ENCODE results near the gene ITGB8.
"Not testable (repeated sequence)": the region's sequence is repeated elsewhere in the genome, so short reads cannot be mapped to it uniquely, and the experiment has no call there.

Gene ITGB8

DNA sequence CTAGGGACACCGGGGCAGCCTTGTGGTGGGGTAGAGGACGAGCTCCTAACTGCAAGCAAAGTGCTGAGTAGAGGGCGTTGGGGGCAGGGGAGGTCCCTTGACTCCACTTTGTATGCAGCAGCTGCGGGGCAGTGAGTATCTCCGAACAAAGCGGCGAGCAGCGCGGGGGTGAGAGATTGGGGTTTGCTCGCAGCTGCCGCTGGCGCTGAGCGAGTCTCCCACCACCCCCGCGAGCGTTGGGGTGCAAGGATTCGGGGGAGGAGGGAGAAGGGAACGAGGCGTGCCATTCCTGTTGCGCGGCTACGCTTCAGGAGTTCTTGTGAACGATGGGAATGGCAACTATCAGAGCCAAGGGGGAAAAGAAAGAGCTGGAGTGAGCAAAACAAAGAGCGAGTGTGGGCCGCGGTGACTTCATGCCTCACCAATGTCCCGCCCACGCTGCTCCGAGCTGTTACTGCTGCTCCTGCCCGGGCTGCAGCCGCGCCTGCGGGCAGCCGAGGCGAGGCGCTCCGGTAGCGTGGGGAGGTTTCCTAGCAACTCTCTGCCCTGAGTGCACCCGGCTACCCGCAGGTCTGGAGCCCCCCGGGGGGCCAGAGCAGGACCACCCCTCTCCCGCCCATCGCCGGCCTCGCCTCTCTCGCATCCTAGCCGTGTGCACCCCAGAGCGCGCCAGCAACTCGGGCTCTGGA lies at the start of gene ITGB8:
ITGB8 (plus strand) TSS at position 662 of the 689 bp plus-strand sequence. CDS start 907 bp downstream, outside the sequence.
- no peak for DNase-seq (ENCODE audit: low spot score)

DNA sequence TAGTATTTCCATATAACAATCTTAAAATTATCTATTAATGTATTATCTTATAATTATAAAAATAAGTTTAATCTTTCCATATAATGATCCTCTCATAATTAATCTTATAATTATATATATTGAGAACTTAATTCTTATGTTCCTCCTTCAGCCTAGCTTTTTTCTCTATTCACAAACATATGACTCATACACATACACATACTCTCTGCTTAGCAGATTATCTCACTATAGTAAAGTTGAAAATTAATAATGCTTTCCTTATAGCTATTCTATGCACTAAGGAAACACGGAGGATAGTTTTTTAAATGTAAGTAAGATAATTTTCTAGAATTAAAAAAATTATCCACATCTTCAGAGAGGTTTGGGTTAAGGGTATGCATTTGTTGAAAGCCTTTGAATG lies 47.7 kb upstream of the ITGB8 start:
- no peak for DNase-seq (ENCODE audit: low spot score)

DNA sequence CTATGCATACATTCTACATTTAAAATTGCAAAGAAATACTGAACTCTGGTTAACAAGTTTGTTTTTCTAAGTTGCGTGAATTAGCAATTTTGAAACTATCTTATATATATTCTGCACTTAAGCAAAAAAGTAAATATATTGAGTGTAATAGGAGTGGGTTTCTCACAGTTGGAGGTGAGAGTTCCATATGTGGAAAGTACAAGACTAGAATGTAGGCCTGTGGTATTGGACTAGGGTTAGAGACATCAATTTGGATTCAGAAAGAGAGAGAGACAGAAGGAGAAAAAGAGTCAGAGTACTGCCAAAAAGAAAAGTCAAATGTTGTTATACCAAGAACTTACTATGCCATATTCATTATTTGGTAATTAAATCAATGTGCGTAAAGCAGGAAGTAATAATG lies 47.3 kb upstream of the ITGB8 start:
- no peak for DNase-seq (ENCODE audit: low spot score)

DNA sequence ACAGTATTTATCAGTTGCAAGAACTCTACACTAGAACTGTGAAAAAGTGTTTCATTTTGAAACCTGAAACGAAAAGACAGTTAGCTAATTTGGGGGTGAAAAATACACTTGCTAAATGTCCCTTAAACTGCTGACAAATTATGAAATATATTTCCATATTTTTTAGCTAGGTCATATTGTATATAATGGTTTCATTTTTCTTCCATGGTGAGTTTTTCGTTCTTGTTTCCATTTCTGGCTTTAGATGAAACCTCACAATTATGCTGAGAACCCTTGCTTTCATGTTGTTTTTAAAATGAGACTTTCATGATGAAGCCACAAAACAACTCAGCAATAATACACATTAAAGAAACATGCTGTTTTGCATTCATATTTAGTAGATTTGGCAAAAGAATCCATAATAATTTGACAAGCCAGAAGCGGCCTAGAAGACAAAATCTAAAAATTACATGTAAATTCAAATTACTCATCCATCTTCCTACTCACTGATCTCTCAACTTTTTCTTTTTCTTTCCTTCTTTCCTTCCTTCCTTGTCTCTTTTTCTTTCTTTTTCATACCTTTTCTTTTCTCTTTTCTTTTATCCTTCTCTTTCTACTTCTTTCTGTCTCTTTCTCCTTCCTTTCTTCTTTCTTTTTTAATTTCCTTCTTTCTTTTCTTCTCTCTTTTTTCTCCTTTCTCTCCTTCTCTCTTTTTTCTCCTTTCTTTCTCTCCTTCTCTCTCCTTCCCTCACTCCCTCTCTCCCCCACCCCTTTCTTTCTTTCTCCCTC lies 46.5 kb upstream of the ITGB8 start:
- no peak for DNase-seq (ENCODE audit: low spot score)

DNA sequence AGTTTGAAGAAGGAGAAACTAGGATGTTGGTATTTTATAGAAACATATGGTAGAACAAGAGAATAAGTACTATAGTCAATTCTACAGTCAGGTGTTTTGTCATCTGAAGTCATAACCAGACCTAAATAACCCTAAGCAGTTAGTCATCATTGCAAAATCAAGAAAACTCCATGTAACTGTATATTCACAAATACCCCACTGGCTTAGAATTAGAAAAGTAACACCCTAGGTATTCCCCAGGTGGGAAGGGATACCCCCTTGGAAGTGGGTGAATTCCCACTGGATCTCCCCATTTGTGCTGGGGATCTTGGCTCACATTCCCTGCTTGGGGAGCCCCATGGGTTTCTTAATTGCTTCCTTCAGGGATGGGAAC lies 45.9 kb upstream of the ITGB8 start:
- DNase-seq (ENCODE audit: low spot score), result no peak

DNA sequence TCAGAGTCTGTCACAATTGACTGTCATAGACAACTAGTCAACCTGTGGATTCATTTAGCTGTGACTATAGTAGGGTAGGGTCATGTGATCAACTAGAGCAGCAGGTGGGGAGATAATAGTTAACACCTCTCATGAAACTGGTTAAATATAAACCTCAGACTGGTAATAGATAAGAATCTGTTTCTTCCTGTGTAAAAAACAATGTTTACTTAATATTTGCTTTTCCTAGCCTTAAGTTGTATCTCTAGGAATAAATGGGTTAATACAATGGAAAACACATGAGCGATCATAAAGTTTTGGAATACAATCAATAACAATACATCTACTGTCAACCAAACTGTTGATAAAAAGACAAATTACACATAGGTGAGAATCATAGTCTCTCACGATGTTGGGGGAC lies 43.4 kb upstream of the ITGB8 start:
- no peak for DNase-seq (ENCODE audit: low spot score)

DNA sequence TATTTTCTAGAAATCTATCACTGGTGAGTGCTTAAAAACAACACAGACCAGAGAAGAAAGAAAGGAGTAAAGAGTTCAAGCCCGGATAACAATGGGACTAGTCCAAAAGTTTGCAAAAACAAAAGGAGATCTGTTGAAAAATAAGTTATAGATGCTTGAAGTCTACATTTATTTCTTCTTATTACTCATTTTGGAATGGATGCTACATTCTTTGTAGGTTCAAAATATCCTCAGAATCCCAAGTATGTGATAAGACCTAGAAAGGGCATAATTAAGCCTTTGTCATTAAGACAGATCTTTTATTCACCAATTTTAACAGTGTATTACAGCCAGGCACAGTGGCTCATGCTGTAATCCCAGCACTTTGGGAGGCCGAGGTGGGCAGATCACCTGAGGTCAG lies 42.7 kb upstream of the ITGB8 start:
- no peak for DNase-seq (ENCODE audit: low spot score)

DNA sequence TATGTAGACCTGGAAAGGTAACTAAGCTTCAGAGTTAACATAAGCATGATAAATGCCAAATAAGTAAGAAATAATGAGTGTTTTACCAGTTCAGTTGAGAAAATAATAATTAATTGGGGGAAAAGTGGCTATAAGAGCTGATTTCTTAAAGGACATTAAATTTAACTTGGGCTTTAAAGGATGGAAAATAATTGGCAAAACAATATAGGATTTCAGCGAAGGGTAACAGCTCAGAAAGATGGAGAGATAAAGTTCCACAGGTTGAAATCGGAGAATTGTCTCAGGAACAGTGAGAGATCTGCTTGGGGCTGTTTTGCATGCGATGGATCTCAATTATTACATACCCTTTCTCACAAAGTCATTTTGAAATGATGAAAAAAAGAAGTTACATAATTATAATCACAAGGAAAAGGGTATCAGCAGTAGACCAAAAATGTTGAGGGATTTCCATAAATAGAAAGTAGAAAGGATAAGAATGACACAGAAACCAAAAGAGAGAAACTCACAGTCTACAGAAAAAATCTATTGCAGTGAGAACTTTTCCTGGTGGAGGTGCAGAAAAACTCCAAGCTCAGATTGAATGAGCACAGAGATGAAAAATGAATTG lies 40.1 kb upstream of the ITGB8 start:
- no peak for DNase-seq (ENCODE audit: low spot score)

DNA sequence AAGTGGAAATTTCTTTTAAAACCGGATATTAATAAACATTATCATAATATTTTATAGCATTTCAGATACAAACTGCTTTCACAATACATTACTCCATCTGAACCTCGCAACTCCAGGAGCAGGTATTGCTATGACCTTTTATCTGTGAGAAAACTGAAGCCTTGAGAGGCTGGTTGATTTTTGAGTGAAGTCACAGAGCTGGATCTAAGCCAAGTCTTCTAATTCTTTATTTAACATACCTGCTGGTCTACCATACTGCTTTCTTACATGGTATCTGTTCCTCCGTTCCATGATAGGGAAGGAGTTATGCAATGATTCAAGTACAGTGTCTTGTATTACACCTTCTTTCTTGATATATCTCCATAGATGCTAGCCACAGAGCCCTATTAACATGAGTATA lies 37.4 kb upstream of the ITGB8 start:
- no peak for DNase-seq (ENCODE audit: low spot score)

DNA sequence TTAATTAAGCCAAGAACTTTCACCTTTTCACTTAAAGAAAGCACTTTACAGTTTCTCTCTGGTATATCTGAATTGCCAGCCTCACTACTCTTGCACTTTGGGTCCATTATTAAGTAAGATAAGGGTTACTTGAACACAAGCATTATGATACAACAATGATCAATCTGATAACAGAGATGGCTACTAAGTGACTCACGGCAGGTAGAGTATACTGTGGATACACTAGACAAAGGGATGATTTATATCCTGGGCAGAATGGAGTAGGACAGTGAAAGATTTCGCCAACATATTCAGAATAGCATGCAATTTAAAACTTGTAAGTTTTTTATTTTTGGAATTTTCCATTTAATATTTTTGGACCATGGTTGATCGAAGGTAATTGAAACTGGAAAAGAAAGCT lies 34.3 kb upstream of the ITGB8 start:
- no peak for DNase-seq (ENCODE audit: low spot score)

DNA sequence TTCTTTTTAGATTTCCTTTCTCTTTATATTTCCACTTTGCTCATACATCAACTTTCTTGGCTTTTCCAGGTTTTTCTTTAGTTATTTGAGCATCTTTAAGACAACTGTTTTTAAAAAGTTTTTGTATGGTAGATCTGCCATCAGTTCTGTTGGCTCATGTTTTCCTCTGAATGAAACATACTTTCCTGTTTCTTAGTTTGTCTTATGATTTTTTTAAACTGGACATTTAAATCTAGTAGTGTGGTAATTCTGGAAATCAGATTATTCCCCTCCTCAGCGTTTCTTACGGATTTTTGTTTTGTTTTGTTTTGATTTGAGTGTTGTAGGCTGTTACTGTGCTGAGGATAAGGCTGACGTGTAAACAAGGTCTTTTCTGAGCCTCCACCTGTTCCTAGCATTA lies 33.8 kb upstream of the ITGB8 start:
- no peak for DNase-seq (ENCODE audit: low spot score)

DNA sequence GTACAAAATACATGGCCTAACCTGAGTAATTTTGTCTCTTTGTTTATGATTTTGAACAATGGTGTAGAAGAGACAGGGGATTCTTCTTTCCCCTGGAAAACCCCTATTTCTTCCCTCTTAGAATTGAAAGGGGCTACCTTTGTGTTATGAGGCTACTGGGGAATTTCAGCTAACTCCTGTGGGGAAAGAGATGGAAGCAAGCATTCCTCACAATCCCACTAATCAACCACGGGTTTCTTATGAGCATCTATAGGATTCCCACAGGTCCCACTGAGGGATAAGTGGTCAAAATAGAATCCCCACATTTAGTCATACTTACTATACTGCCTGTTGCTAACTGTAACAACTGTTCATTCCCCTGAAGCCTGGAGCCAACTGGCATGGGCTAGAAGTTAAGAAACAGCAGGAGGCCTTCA lies 32.2 kb upstream of the ITGB8 start:
- no peak for DNase-seq (ENCODE audit: low spot score)

DNA sequence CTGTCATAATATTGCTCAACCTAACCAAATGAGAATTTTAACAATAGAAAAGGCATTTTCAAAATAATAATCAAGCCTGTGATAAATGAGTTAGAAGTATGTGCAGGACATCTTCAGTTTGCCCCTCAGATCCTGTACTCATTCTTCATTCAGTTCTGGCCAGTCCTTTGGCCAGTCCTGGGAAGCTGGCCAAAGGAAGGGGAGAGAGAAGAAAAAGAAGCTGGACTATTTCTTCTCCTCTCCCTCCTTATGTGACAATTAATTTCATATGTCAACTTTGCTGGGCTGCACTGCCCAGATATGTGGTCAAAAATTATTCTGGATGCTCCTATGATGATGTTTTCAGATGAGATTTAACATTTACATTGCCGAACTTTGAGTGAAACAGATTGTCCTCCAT lies 31.6 kb upstream of the ITGB8 start:
- no peak for DNase-seq (ENCODE audit: low spot score)

DNA sequence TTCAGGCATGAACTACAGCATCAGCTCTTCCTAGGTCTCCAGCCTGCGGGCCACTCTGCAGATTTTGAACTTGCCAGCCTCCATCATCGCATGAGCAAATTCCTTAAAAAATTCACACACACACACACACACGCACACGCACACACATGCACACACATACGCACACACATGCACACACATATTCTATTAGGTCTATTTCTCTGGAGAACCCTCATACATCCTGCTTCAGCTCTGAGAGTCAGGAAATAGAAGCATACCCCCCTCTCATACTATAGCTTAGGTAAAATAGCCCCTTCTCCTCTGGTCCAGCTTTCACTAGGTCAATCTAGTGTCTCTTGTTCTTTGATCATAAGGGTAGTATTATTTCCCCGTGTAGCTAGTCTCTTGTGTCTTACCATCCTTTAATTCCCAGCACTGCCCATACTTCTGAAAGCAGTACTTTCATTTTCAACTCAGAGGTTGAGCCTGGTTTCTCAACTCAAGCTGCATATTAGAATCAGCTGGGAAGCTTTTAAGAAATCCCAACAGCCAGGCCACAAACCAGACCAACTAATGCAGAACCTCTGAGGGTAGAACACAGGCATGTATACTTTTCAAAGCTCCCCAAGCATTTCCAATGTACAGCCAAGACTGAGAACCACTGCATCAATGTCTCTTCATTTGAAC lies 30.9 kb upstream of the ITGB8 start:
- no peak for DNase-seq (ENCODE audit: low spot score)

DNA sequence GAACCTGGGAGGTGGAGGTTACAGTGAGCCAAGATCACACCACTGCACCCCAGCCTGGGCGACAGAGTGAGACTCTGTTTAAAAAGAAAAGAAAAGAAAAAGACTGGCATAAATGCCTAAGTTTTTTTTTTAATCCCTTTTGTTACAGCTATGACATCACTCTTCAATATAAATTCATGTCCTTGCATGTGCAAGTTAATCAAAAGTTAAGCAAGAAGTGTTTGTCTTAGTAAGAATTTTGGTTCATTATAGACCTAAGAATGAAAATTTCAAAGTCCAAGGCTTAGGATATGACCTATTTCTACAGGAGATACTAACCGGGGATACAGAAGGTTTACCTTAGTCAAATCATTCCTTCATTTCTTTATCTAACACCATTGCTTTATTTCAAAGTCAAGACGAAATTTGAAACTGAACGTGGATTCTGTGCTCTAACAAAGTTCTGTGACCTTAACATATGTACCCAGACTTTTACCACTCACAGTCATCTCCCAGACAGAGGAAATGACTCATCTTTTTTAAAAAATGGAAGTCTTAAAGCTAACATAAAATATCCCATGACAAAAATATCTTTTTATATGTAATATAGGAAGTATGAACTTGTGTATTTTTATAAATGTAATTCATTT lies 29.3 kb upstream of the ITGB8 start:
- no peak for DNase-seq (ENCODE audit: low spot score)

DNA sequence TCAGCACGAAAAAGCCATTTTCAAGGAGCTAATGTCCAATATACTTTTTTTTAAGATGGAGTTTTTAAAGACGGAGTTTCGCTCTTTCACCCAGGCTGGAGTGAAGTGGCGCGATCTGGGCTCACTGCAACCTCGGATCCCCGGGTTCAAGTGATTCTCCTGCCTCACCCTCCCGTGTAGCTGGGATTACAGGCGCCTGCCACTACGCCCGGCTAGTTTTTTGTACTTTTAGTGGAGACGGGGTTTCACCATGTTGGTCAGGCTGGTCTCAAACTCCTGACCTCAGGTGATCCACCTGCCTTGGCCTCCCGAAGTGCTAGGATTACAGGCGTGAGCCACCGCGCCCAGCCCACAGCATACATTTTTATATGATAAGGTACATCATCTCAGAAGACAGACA lies 28.4 kb upstream of the ITGB8 start:
- DNase-seq (ENCODE audit: low spot score), result not testable (repeated sequence)

DNA sequence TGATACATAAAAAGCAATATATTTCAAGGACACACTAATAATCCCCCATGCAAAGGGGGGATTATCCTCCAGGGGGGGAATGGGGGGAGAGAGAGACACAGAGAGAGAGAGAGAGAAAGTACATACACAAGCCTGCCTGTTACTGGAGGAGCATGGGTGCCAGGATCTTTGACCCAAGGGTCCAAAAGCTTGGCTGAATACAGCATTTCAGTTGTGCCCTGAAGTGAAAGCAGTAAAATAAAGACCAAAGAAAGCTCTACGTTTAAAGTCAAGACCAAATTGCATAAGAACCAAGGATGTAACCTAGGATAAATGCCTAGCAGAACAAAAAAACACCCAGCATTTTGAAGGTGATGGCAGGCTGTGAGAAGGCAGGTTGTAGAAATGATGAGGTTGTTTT lies 27.8 kb upstream of the ITGB8 start:
- no peak for DNase-seq (ENCODE audit: low spot score)

DNA sequence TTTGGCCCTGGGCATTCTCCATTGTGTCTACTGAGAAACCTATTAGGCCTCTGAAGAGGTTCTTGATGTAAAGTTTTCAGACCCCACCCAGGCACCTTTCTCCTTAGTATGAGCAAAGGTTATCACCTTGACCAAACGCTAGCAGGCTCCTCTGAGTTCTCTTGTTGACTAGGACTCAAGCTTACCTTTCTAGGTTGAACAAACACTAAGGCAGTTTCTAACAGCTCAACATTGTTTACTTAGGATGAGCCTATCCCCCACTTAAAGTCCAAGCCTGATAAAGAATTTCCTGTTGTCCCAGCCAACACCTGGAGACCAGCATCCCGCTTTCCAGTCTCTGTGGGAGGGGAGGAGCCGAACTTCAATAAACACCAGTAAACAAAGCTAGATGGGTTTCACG lies 26.3 kb upstream of the ITGB8 start:
- DNase-seq (ENCODE audit: low spot score), result no peak

DNA sequence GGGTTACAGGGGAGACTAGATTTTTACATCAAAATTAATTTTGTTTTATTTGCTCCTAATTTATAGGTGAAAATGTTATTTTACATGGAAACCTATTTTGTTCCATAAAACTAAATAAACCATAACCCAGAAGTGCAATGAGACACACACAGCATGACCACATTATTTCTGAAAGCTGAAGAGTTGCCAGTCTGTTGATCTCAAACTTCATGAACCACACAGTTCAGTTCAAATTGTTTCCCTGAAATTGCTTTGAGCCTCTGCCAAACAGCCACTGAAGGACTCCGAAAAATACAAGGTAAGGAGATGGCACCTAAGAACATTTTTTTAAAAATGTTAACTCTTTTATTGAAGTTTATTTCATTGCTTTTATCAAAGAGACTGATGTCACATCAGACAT lies 25.0 kb upstream of the ITGB8 start:
- no peak for DNase-seq (ENCODE audit: low spot score)

DNA sequence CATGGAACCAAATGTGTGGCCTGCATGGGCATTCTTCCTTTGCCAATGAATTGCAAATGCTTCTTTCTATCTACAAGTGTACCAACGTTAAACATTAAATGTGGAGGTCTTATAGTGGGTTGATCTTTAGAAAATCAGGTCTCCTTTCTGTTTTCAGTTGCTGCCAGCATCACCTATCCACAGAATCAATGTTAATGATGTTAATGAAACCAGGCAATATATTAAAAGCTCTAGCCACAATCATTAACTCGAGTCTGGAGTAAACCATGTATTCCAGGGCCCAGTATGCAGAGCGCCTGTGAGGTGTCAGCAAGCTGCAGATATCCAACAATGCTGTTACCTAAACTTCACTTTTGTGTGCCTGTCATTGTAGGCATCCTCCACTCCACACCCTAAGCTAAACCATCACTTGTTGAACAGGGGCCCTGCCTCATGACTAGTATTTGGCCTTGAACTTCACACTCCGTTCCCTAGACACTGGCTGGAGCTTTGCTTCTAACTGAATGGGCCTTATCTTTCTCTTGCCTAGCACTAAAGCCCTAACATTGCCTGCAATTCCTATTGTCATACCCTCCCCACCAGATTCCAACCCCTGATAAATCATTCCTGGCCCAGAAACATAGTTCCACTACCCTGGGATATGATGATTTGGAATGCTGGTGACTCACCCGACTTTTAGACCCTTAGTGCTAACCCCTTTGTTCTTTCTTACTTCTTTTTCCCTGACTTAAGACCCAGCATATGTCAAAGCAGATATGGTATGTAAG lies 24.3 kb upstream of the ITGB8 start:
- no peak for DNase-seq (ENCODE audit: low spot score)

DNA sequence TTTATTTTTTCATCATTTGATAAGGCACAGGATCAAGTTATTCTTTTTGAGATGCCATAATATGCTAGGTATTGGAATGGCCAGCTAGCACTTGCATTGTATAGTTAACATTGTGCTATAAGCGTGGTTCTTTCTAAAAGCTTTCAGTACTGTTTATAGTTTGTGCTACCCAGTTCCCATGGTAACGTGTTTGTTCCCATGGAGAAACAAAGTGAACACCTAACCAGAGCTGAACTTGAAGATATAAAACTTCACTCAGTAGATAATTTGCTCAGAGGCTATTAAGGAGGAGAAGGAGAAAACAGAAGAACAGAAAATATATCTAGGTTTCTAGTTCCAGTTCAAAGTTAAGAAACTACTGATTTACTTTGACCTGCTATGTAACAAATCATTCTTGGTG lies 23.6 kb upstream of the ITGB8 start:
- DNase-seq (ENCODE audit: low spot score), result no peak

DNA sequence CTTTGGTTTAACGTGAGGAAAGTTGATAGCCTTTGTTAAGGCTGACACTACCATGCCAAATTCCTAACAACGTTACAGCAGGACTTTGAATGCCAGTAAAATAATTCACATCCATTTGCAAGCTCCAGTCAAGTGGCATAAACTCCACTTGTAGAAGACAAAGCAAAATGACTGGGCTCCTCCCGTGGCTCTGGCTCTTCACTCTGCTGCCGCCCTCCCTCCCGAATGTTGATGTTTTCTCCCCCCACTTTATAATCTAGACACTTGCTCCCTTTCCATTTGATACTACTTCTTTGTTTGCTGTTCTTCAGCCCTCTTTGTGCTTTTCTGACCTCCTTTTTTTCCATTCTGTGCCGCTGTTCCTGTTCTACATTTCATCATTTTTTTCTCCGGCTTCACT lies 22.8 kb upstream of the ITGB8 start:
- no peak for DNase-seq (ENCODE audit: low spot score)

Measured in CD4-positive, alpha-beta T cell treated with Interleukin-15 for 4 hours (primary cell).